ENCODE data around the gene ZNF837. TPM values are rescaled to one million over a fixed set of nuclear protein-coding genes. Genes with fewer than 3 reads are reported as not detected.

Gene ZNF837
- total and polyA plus RNA-seq, 8 donors: 1.1 to 3.8 (median 1.8) TPM

DNA sequence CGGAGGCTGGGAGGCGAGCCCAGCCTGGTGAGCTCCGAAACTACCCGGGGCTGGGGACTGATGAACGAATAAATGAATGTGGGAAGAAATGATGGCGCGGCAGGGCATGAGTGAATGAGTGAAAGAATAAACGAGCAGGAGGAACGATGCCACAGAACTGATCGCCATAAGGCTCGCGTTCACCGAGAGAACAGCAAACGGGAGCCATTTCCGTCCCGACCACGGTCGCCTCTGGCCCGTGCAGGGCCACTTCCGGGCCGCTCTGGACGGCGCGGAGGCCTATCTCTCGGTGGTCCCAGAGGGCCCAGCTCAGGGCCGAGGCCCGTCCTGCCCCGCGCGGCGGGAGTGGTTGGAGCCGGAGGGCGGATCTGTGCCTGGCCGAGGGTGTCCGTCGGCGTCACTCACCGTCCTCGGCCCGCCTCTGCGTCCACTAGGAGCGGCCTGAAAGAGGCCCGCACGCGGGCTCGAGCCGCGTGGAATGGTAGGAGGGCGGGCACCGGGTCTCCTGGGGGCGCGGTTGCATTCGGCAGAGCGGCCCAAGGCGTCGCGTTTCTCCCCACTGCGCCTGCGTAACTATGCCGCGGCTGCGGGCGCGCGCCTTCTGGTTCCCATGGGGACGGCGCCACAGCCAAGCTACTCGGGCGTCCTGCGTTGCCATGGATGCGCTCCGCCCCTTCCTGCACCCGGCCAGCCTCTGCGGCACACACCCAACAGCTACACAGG, 18.4 kb downstream of the ZNF837 start, which contains the start of gene ZNF497:
ZNF497 (minus strand) TSS at position 480 of the 723 bp plus-strand sequence. CDS start 5,116 bp downstream, outside the sequence.
- DNase-seq (peak; percentile 96 to 99 (median 97)), ATAC-seq (peak; percentile 94 to 97 (median 95)), FAIRE-seq (no peak)
- 0% methylated on average over 63 to 74 of the region's 74 CpGs for WGBS, 2 donors
- Histone ChIP-seq H3K36me3 (no peaks in the 10 kb centered on the region), H3K4me1 (no peaks in the 10 kb centered on the region), H3K9me3 (no peaks in the 10 kb centered on the region), H3K27me3 (no peaks in the 10 kb centered on the region), H3K27ac (peak within 1 kb of the TSS; percentile 78 to 91 (median 83)), H3K4me3 (peak within 1 kb of the TSS; percentile 38 to 65 (median 58))
- TF ChIP-seq, protein P1, sequence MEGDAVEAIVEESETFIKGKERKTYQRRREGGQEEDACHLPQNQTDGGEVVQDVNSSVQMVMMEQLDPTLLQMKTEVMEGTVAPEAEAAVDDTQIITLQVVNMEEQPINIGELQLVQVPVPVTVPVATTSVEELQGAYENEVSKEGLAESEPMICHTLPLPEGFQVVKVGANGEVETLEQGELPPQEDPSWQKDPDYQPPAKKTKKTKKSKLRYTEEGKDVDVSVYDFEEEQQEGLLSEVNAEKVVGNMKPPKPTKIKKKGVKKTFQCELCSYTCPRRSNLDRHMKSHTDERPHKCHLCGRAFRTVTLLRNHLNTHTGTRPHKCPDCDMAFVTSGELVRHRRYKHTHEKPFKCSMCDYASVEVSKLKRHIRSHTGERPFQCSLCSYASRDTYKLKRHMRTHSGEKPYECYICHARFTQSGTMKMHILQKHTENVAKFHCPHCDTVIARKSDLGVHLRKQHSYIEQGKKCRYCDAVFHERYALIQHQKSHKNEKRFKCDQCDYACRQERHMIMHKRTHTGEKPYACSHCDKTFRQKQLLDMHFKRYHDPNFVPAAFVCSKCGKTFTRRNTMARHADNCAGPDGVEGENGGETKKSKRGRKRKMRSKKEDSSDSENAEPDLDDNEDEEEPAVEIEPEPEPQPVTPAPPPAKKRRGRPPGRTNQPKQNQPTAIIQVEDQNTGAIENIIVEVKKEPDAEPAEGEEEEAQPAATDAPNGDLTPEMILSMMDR (IDR thresholded peaks at IDR 0.05): no peak
- intact Hi-C loops (cut with DNase I): no loop called here

DNA sequence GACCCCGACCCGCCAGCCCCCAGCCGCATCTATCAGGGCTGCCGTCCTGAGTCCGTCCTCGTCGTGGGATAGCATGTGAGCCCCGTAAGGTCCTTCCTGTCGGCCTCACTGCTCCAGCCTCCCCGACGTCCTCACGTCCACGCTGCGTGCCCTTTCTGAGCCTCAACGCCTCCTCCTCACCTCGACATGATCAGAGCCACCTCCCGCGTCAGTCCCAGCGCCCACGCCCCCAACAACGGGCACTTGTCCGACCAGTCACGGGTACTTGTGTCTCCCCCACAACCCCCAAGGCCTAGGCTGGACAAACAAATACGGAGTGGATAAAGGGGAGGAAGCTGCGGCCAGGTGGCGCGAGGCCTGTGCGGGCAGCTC, 18.9 kb downstream of the ZNF837 start:
- no peaks in the 10 kb centered on the region for H3K36me3 ChIP-seq
- WGBS, 2 donors: 3% methylated on average over 28 of the region's 28 CpGs
- ATAC-seq: peak; percentile 25 to 39 (median 33)
- FAIRE-seq: no peak
- no peaks in the 10 kb centered on the region for H3K4me1 ChIP-seq
- peak in 5 of 6 donors; percentile 48 to 86 (median 63) for DNase-seq
- intact Hi-C loops (cut with DNase I): no loop called here
- H3K27me3 ChIP-seq: no peaks in the 10 kb centered on the region
- H3K27ac ChIP-seq: peak overlapping the region; percentile 78 to 91 (median 83)
- H3K4me3 ChIP-seq: peak overlapping the region; percentile 38 to 65 (median 58)
- H3K9me3 ChIP-seq: no peaks in the 10 kb centered on the region
- TF ChIP-seq, protein P1 (IDR thresholded peaks at IDR 0.05): no peak

DNA sequence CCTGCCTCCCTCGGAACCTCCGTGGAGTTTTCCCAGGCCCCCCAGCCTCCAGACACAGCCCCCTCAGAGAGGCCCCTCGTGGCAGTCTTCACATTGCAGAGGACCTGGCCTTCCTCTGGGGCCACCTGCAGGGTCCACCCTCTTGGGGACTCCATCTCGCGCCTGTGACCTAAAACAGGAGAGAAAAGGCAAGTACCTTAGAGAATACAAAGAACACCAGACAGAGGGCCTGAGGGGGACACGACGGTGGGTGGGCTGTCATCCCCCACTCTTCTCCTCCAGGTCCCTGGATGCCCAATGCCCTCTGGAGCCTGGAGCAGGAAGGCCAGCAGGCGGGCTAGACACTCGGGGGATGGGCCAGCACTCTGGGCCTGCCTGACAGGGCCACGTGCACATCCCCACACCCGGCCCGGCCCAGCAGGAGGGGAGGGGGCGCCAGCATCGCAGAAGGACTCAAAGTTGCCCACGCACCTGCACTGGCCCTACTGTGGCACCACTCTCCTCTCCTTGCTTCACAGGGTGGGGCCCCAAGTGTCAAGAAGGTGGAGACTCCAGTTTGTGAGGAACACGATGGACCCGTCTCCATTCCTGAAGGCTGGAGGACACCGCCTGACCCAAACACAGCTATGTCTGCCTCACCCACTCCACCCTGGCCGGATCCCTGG, 23.2 kb downstream of the ZNF837 start:
- peaks cover 0 to 4% (median 0%) of the 10 kb centered on the region in 4 donors for H3K27me3 ChIP-seq
- TF ChIP-seq, protein P1 (IDR thresholded peaks at IDR 0.05): no peak
- WGBS, 2 donors: 72 to 77% methylated on average over 19 of the region's 19 CpGs

DNA sequence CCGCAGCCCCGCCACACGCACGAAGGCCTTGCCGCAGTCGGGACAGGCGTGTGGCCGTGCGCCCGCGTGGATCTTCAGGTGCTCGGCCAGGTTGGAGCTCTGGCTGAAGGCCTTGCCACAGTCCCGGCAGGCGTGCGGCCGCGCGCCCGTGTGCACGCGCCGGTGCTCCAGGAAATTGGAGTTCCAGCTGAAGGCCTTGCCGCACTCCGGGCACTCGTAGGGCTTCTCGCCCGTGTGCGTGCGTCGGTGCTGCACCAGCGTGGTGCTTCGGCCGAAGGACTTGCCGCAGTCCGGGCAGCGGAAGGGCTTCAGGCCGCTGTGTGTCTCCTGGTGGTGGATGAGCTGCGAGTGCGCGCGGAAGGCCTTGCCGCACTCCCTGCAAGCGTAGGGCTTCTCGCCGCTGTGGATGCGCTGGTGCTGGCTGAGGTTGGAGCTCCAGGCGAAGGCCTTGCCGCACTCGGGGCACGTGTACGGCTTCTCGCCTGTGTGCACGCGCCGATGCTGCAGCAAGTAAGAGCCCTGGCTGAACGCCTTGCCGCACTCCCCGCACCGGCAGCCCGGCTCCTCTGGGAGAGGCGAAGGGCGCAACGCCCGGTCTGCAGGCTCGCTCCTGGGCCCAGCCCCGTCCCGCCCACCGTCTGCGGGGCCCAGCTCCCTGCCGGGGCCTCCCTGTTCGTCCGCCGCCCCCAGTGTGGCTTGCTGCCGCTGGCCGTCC, 23.9 kb downstream of the ZNF837 start:
- intact Hi-C loops (cut with DNase I): no loop called here
- Histone ChIP-seq H3K27me3 (peaks cover 0 to 4% (median 0%) of the 10 kb centered on the region in 4 donors), H3K36me3 (no peaks in the 10 kb centered on the region), H3K4me3 (peak overlapping the region in 1 of 4 donors; percentile 22), H3K27ac (no peak overlapping the region), H3K9me3 (no peaks in the 10 kb centered on the region), H3K4me1 (no peaks in the 10 kb centered on the region)
- 66 to 72% methylated on average over 73 to 75 of the region's 75 CpGs for whole genome bisulfite sequencing, 2 donors
- TF ChIP-seq, protein P1 (IDR thresholded peaks at IDR 0.05): no peak
- no peak for ATAC-seq
- DNase-seq: no peak
- FAIRE-seq: no peak

More for the DNA sequence above, 23.2 kb downstream of the ZNF837 start:
- intact Hi-C loops (cut with DNase I): no loop called here
- DNase-seq (no peak), FAIRE-seq (no peak), ATAC-seq (no peak)
- H3K4me3 ChIP-seq: no peak overlapping the region
- H3K36me3 ChIP-seq: no peaks in the 10 kb centered on the region
- no peaks in the 10 kb centered on the region for H3K9me3 ChIP-seq
- no peak overlapping the region for H3K27ac ChIP-seq
- no peaks in the 10 kb centered on the region for H3K4me1 ChIP-seq

All from pancreas (tissue), 10 donors.